PC-9 (cell line): ENCODE results near the gene CENPP.

ENCODE experiments used
- CTCF ChIP-seq: fragments of 200-600 bp; sonication (generic); conservative IDR thresholded peaks from 2 replicates; pipeline ENCODE4 v1.6.1; 2017; ENCODE audit warnings: mixed run types, antibody characterized with exemption, mild to moderate bottlenecking, moderate library complexity
- EZH2 ChIP-seq: fragments of 200-600 bp; sonication (generic); IDR thresholded peaks from 2 replicates; pipeline ENCODE4 v1.8.0; 2017; ENCODE audit warnings: antibody characterized with exemption, low read depth

- TF ChIP-seq CTCF (no peak), EZH2 (no peak)
Observed at GRCh38 chr9:92474587-92474986, 148.8 kb downstream of the CENPP start.
